Posterior vena cava (tissue), 2 donors: ENCODE data around the gene UBE2J2. TPM values are rescaled to one million over a fixed set of nuclear protein-coding genes. Genes with fewer than 3 reads are reported as not detected.
A peak's percentile ranks its signal among the peaks of the same experiment; 100 is the strongest.

Experiments
- DNase-seq: peaks from one replicate; pipeline ENCODE4 v3.0.0-alpha.2; 2020; ENCODE audit warnings: low spot score
- intact Hi-C, 2 donors: fragments of 100-400 bp; cut with DNase I; formaldehyde crosslinking; loops; one replicate each; pipeline versions ENCODE4 v1.14.1 to v1.14.2; 2022 to 2023
- total RNA-seq, 2 donors: library from RNA; stranded (reverse); fragmentation: NEBNext Ultra II Directional; extraction: Animal tissue kit (Norgen Biotek cat#: 25700); gene quantifications; one replicate each; pipeline ENCODE4 v1.2.1, GENCODE V29; 2021
- donor health status: DM: yes; HTN: yes; CAD: no.
- donor health status: DM: yes; HTN: yes; CAD: no.

The UBE2J2 gene
- total RNA-seq, 2 donors from 2014 or later, result 29.0 to 32.0 TPM

GRCh38 chr1:1311107-1312104 is 37.8 kb upstream of the UBE2J2 start:
- intact Hi-C loops, result loop anchor here in 1 of 2 donors (5.0 kb wide), 1 partner anchor 36 kb away; the partner anchor contains the start of gene DVL1
- DNase-seq, result no peak

GRCh38 chr1:1310476-1311053 is 36.9 kb upstream of the UBE2J2 start:
- intact Hi-C loops, result loop anchor here in 1 of 2 donors (5.0 kb wide), 1 partner anchor 37 kb away; the partner anchor contains the start of gene DVL1

GRCh38 chr1:1310109-1310385 is 36.4 kb upstream of the UBE2J2 start:
- no peak for DNase-seq
- intact Hi-C loops, result loop anchor here in 1 of 2 donors (5.0 kb wide), 1 partner anchor 37 kb away; the partner anchor contains the start of gene DVL1

More at GRCh38 chr1:1310476-1311053, 36.9 kb upstream of the UBE2J2 start:
- no peak for DNase-seq

GRCh38 chr1:1309251-1310108 is 35.8 kb upstream of the UBE2J2 start:
- DNase-seq, result no peak
- intact Hi-C loops, result loop anchor here in 1 of 2 donors (5.0 kb wide), 1 partner anchor 38 kb away; the partner anchor contains the start of gene DVL1

GRCh38 chr1:1308756-1309250 is 35.1 kb upstream of the UBE2J2 start:
- DNase-seq, result no peak
- intact Hi-C loops, result no loop called here

DNA sequence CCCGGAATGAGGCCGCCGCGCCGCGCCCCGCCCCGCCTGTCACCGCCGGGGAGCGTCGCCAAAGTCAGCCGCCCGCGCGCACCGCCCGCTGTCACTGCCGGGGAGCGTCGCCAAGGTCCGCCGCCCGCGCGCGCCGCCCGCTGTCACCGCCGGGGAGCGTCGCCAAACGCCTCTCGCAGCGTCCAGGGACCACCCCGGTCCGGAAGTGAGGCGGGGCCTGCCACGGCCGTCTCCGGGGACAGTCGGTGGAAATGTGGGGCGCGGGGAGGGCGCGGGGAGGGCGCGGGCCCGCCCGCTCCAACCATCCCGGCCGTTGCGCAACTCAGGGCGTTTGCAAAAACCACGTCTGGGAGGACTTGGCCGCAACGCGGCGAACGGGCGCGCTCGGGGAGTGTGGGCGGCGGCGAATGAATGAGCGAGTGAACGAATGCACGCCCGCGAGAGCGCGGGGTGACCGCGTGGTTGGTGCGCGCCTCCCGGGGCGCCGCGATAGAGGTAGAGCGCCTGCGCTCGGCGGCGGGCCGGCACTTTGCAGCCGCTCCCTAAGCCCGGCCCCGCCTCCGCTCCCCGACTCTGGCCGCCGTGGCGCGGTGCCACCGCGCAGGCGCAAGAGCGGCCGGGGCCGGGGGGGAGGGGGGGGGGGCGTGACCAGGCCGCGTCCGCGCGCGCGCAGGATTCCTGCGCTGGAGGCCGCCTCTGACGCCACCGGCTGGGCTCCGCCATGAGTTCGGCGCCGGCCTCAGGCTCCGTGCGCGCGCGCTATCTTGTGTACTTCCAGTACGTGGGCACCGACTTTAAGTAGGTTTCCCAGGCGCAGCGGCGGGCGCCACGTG is 34.5 kb upstream of the UBE2J2 start, which contains the start of the genes ACAP3 and PUSL1:
ACAP3 (minus strand) TSS at position 8 of the 833 bp plus-strand sequence. CDS start 115 bp downstream, outside the sequence.
PUSL1 (plus strand) TSS at position 675 of the 833 bp plus-strand sequence; CDS start at position 722, 47 bp downstream.
- intact Hi-C loops, result no loop called here
- peak; percentile 98 for DNase-seq

- intact Hi-C loops, result no loop called here
- DNase-seq, result peak; percentile 90
These were observed 33.7 kb upstream of the UBE2J2 start for GRCh38 chr1:1307261-1307922.

- DNase-seq, result no peak
- intact Hi-C loops, result no loop called here
These were observed 33.1 kb upstream of the UBE2J2 start for GRCh38 chr1:1306661-1307260.

GRCh38 chr1:1306070-1306660 is 32.5 kb upstream of the UBE2J2 start:
- DNase-seq, result no peak
- intact Hi-C loops, result no loop called here

- DNase-seq, result no peak
- intact Hi-C loops, result no loop called here
These were observed 31.8 kb upstream of the UBE2J2 start for GRCh38 chr1:1305300-1306069.

DNA sequence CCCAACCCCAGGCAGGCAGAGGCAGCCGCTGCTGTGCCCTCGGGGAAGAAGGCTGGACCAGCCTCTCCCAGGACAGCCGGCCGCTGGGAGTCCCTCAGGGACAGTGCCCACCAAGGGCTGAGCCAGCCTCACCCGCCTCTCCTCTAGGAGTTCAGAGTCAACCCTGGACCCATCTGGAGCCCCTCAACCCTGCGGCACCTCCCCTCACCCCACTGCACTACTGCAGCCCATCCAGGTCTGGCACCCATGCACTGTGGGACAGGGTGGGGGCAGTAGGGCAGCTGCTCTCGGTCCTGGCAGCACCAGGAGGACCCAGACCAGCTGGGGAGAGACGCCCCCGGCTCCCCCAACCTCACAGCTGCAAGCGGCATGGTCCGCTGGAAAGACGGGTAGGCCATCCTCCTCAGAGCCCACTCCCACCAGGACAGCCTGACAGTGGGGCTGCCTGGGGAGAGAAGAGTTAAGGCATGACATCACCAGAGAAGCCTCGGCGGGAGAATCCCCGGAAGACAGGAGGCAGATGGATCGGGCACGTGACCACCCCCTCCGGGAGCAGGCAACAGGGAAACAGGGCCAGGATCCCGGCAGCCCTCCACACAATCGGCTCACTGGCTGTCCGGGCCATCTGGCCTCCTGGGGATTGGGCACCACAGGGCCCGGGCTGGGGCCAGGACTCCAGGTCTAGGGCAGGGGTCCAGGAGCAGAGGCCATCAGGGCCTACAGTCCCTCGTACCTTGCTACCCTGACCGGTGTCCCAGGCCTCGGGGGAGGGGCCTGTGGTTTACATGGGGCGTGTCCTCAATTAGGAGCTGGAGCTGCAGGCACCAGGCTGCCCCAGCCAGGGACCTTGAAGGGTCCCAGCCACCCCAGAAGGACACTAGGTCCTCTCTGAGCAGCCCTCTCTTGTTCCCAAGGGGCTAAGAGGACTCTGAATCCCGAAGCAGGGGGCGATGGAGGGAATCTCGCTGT is 31.0 kb upstream of the UBE2J2 start:
- intact Hi-C loops, result no loop called here
- peak; percentile 93 for DNase-seq

DNA sequence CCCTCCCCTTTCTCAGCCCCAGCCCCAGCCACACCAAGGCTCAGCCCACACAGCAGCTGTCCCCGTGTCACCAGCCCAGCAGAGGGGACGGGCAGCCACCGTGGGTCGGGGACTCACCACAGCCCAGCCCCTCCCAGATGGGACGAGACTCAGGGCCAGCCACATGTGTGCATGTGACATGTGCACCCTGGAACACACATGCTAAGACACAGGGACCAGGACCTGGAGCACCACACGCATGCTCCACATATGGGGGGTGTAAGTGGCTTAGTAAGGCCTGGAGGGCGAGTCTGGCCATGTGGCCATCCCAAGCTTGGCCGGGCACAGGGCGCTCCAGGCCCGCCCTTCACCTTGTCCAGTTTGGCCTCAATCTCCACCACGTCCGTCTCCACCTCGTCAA is 30.1 kb upstream of the UBE2J2 start:
- no peak for DNase-seq
- intact Hi-C loops, result no loop called here

DNA sequence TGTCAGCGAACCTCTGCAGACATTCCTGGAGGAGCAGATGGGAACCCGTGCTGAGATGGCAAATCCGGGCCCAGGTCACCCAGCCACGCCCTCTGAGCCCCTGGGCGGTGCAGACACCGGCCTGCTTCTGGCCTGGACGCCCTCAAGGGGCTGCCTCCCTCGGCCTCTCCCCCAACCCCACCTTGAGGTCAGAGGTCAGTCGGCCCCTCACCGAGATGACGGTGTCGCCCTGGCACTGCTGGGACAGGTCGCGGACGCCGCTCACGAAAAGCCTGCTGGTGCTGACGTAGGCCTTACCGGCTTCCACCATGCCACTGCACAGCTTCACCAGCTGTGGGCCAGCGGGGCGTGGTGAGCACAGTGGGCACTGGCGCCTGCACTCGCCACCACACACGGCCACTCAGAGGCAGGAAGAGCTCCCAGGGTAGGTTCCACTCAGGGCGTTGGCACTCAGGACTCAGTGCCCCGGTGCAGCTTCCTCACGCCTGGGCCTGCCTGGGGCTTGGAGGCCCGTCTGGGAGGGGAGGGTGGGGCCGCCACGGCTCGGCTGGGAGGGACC is 29.4 kb upstream of the UBE2J2 start:
- intact Hi-C loops, result no loop called here
- no peak for DNase-seq

DNA sequence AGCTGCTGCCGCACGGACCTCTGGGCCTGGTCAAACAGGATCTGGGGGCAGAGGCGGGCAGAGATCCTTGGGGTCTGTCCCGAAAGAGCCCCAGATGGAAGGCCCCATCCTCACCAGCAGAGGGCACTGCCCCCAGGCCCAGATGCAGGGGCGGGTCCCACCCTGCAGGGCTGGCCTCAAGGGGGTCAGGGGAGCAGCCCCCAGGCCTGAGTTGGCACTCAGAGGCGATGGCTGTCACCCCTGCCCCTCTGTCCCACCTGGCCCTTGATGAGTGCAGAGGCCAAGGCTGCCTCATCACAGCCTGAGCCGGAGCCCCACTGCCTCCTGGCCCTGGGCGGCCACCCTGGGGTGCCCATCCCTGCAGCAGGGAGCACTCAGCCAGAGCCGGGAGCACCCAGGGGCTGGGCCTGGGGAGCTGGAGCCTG is 28.4 kb upstream of the UBE2J2 start:
- DNase-seq, result no peak
- intact Hi-C loops, result no loop called here

DNA sequence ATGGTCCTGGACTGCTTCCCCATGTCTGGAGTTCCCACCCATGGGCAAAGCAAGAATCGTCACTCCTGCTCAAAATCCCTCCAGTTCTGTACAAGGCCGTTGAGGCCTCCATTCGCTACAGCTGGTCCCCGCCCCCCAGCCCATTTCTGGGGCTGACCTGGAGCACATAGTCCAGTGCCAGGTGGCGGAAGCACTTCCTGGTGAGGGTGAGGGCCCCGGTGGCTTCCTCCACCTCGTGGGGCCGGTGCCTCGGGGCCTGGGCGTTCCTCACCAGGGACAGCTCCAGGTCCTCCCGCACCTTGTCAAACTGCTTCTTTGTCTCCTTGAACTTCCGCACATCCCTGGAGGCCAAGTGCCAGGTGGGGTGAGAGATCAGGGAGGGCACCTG is 26.7 kb upstream of the UBE2J2 start:
- DNase-seq, result no peak
- intact Hi-C loops, result no loop called here
